Liver (tissue), 9 donors: ENCODE measurements around the gene RAB23. TPM values are rescaled to one million over a fixed set of nuclear protein-coding genes. Genes with fewer than 3 reads are reported as not detected.

Source experiments
- DNase-seq: peaks from one replicate; pipeline ENCODE4 v3.0.0-alpha.2; 2017; ENCODE audit warnings: low spot score
- H3K27ac ChIP-seq, 2 donors: one replicate each; pipeline ENCODE4 v1.7.0; 2013; ENCODE audit warnings: inconsistent platforms in 2 of 2, low read length in 2 of 2, control low read depth in 1 of 2, low read depth in 1 of 2, mild to moderate bottlenecking in 1 of 2
- H3K27me3 ChIP-seq, 4 donors: one replicate each; pipeline versions ENCODE4 v1.6.1 to v1.7.0; 2013; ENCODE audit warnings: low read length in 3 of 4, inconsistent platforms in 1 of 4, mild to moderate bottlenecking in 1 of 4, moderate library complexity in 1 of 4; ENCODE audit not compliant: control insufficient read depth in 4 of 4, insufficient read depth in 4 of 4
- H3K36me3 ChIP-seq, 4 donors: one replicate each; pipeline versions ENCODE4 v1.6.1 to v1.7.0; 2013; ENCODE audit warnings: low read length in 3 of 4, mild to moderate bottlenecking in 3 of 4, low read depth in 1 of 4, moderate library complexity in 1 of 4; ENCODE audit not compliant: control insufficient read depth in 4 of 4, insufficient read depth in 3 of 4
- H3K4me1 ChIP-seq, 4 donors: one replicate each; pipeline versions ENCODE4 v1.6.1 to v1.7.0; 2013; ENCODE audit warnings: low read length in 3 of 4, mild to moderate bottlenecking in 3 of 4, moderate library complexity in 1 of 4; ENCODE audit not compliant: control insufficient read depth in 4 of 4, insufficient read depth in 4 of 4
- H3K4me3 ChIP-seq, 3 donors: one replicate each; pipeline versions ENCODE4 v1.6.1 to v1.7.0; 2013; ENCODE audit warnings: low read length in 3 of 3, control low read depth in 1 of 3, low read depth in 1 of 3, mild to moderate bottlenecking in 1 of 3
- H3K9ac ChIP-seq, 2 donors: one replicate each; pipeline ENCODE4 v1.7.0; 2013; ENCODE audit warnings: low read length in 2 of 2, mild to moderate bottlenecking in 2 of 2, moderate library complexity in 2 of 2, control low read depth in 1 of 2, low read depth in 1 of 2
- H3K9me3 ChIP-seq, 4 donors: one replicate each; pipeline versions ENCODE4 v1.6.1 to v1.7.0; 2013; ENCODE audit warnings: low read length in 3 of 4; ENCODE audit not compliant: control insufficient read depth in 4 of 4
- EGR1 ChIP-seq, 2 donors: IDR thresholded peaks; 2 replicates each; pipeline ENCODE4 v1.6.1; 2016 to 2018; ENCODE audit warnings: antibody characterized with exemption in 2 of 2, low read depth in 2 of 2
- HNF4G ChIP-seq: IDR thresholded peaks from 2 replicates; pipeline ENCODE4 v1.6.1; 2016; ENCODE audit warnings: antibody characterized with exemption
- JUND ChIP-seq, 2 donors: IDR thresholded peaks; 2 replicates each; pipeline ENCODE4 v1.6.1; 2016; ENCODE audit warnings: antibody characterized with exemption in 2 of 2
- NR2F2 ChIP-seq: IDR thresholded peaks from 2 replicates; pipeline ENCODE4 v1.6.1; 2016; ENCODE audit warnings: antibody characterized with exemption
- WGBS: extraction: QIAGEN DNeasy Blood & Tissue Kit; methylation state at CpG from one replicate; pipeline ENCODE4 v1.1.7; 2013; 5-methylcytosine and 5-hydroxymethylcytosine counted together
- polyA plus RNA-seq, 2 donors: library from polyadenylated mRNA; stranded (reverse) in 1 of 2; unstranded in 1 of 2; fragments of 200-250 nt in 1 of 2; fragments of >200 nt in 1 of 2; fragmentation: Nextera tagmentation in 1 of 2; extraction: Ambion mirVana in 1 of 2; gene quantifications; one replicate each; pipeline versions ENCODE4 v1.2.1 to v1.2.3, GENCODE V29; 2013 to 2015
- total RNA-seq, 2 donors: library from RNA; depleted of rRNA; stranded (reverse); fragments of >200 nt; gene quantifications; one replicate each; pipeline ENCODE4 v1.2.3, GENCODE V29; 2014
- TF ChIP-seq, protein P1 (sequence below): IDR thresholded peaks from 2 replicates; pipeline ENCODE4 v1.6.1; 2016; ENCODE audit warnings: antibody characterized with exemption, mild to moderate bottlenecking
- TF ChIP-seq, protein P2 (sequence below): fragments of 150-350 bp; IDR thresholded peaks from 2 replicates; pipeline ENCODE4 v1.5.1; 2017; ENCODE audit warnings: improper control_type of control experiment, low read depth, low read length; ENCODE audit not compliant: missing input control
- TF ChIP-seq, protein P3 (sequence below): IDR thresholded peaks from 2 replicates; pipeline ENCODE4 v1.6.1; 2016; ENCODE audit warnings: antibody characterized with exemption
- TF ChIP-seq, protein P4 (sequence below): IDR thresholded peaks from 2 replicates; pipeline ENCODE4 v1.6.1; 2016; ENCODE audit warnings: antibody characterized with exemption
- donor health status: healthy.
- donor health status: healthy.
- donor health status: healthy.
- donor health status: healthy.
- donor health status: healthy.

The RAB23 gene
- total and polyA plus RNA-seq, 4 donors: 0.60 to 4.3 (median 2.4) TPM

DNA sequence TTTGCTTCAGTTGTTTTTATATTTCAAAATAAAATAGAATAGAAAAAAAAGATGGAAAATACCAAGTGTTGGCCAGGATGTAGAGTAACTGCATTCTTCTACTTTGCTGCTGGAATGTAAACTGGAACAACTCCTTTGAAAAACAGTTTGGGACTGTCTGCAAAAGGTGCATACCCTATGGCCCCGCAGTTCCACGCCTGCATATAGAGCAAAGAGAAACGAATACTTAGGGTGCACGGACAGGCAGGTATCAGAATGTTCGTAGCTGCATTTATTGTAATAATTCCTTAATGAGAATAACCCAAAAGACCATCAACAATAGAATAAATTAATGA is 603 bp upstream of the RAB23 start:
- peak overlapping the region; percentile 89 to 98 (median 92) for H3K4me3 ChIP-seq
- no peak for DNase-seq
- WGBS: 13% methylated on average over 5 of the region's 5 CpGs
- no peaks in the 10 kb centered on the region for H3K36me3 ChIP-seq
- no peaks in the 10 kb centered on the region for H3K27me3 ChIP-seq
- H3K9ac ChIP-seq: peak overlapping the region in 1 of 2 donors; percentile 33
- peaks cover 2 to 13% (median 8%) of the 10 kb centered on the region in 4 donors for H3K4me1 ChIP-seq
- no peak overlapping the region for H3K27ac ChIP-seq
- no peaks in the 10 kb centered on the region for H3K9me3 ChIP-seq
- TF ChIP-seq, protein P1, sequence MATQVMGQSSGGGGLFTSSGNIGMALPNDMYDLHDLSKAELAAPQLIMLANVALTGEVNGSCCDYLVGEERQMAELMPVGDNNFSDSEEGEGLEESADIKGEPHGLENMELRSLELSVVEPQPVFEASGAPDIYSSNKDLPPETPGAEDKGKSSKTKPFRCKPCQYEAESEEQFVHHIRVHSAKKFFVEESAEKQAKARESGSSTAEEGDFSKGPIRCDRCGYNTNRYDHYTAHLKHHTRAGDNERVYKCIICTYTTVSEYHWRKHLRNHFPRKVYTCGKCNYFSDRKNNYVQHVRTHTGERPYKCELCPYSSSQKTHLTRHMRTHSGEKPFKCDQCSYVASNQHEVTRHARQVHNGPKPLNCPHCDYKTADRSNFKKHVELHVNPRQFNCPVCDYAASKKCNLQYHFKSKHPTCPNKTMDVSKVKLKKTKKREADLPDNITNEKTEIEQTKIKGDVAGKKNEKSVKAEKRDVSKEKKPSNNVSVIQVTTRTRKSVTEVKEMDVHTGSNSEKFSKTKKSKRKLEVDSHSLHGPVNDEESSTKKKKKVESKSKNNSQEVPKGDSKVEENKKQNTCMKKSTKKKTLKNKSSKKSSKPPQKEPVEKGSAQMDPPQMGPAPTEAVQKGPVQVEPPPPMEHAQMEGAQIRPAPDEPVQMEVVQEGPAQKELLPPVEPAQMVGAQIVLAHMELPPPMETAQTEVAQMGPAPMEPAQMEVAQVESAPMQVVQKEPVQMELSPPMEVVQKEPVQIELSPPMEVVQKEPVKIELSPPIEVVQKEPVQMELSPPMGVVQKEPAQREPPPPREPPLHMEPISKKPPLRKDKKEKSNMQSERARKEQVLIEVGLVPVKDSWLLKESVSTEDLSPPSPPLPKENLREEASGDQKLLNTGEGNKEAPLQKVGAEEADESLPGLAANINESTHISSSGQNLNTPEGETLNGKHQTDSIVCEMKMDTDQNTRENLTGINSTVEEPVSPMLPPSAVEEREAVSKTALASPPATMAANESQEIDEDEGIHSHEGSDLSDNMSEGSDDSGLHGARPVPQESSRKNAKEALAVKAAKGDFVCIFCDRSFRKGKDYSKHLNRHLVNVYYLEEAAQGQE: no peak

DNA sequence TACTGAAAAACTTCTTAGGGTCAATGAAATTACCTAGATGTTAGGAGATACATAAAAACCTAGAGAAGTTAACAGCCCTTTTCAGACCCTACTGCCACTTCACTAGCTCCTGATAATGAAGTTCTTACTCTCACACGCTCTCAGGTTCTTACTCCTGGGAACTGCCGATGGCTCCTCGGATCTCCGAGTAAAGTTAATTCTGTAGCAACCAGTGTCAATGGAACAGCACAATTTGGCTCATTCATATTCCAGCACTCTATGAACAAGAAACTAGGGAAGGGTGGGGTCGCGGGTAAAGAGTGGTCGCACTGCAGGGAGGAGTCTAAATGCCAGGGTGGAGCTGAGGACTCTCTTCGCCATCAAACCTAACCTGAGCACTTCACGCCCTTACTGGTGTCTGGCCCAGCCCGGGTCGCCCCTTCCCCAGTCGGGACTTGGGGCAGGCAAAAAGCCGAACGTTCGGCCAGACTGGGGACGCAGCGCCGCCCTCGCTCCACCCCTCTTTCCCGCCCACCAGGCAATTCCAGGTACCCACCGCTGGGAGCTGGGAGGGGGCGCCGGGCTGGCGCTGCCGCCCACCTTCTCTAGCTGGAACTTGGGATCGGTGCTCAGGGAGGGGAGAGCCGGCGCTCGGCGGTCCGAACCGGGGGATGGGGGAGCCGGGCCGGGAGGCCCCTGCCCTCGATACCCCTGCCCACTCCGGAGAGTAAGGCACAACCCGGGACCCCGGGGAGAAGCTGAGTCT is 744 bp downstream of the RAB23 start:
- Histone ChIP-seq H3K27me3 (no peaks in the 10 kb centered on the region), H3K36me3 (no peaks in the 10 kb centered on the region), H3K4me1 (peaks cover 2 to 13% (median 8%) of the 10 kb centered on the region in 4 donors), H3K4me3 (peak overlapping the region; percentile 89 to 98 (median 92)), H3K9me3 (no peaks in the 10 kb centered on the region), H3K9ac (peak overlapping the region; percentile 3 to 76), H3K27ac (peak overlapping the region; percentile 46 to 74)
- under 1% methylated on average over 38 of the region's 38 CpGs for WGBS
- DNase-seq: peak; percentile 66
- TF ChIP-seq EGR1 (IDR thresholded peaks at IDR 0.05; ENCODE audit: low read depth in 2 of 2) (no peak), NR2F2 (no peak)
- TF ChIP-seq, protein P2, sequence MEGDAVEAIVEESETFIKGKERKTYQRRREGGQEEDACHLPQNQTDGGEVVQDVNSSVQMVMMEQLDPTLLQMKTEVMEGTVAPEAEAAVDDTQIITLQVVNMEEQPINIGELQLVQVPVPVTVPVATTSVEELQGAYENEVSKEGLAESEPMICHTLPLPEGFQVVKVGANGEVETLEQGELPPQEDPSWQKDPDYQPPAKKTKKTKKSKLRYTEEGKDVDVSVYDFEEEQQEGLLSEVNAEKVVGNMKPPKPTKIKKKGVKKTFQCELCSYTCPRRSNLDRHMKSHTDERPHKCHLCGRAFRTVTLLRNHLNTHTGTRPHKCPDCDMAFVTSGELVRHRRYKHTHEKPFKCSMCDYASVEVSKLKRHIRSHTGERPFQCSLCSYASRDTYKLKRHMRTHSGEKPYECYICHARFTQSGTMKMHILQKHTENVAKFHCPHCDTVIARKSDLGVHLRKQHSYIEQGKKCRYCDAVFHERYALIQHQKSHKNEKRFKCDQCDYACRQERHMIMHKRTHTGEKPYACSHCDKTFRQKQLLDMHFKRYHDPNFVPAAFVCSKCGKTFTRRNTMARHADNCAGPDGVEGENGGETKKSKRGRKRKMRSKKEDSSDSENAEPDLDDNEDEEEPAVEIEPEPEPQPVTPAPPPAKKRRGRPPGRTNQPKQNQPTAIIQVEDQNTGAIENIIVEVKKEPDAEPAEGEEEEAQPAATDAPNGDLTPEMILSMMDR: peak; percentile 28

DNA sequence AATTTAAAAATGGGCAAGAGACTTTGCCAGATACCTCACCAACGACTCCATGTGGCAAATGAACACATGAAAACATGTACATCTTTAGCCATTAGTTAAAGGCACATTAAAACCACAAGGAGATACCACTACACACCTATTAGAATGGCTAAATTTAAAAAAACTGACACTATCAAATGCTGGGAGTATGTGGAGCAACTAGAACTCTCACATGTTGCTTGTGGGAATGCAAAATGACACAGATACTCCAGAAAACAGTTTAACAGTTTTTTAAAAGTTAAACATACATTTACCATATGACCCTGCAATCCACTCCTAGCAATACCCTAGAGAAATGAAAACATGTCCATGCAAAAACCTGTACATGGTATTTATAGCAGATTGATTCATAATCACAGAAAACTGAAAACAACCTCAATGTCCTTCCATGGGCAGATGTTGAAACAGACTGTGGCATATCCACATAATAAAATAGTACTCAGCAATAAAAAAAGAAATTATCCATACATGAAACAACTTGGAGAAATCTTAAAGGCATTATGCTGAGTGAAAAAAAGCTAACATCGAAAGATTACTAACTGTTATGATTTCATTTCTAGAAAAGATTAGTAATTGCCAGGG is 1.9 kb downstream of the RAB23 start:
- no peaks in the 10 kb centered on the region for H3K27me3 ChIP-seq
- TF ChIP-seq HNF4G (no peak), JUND (IDR thresholded peaks at IDR 0.05) (no peak), NR2F2 (no peak)
- TF ChIP-seq, protein P2: no peak
- TF ChIP-seq, protein P3, sequence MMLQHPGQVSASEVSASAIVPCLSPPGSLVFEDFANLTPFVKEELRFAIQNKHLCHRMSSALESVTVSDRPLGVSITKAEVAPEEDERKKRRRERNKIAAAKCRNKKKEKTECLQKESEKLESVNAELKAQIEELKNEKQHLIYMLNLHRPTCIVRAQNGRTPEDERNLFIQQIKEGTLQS: no peak
- TF ChIP-seq, protein P4, sequence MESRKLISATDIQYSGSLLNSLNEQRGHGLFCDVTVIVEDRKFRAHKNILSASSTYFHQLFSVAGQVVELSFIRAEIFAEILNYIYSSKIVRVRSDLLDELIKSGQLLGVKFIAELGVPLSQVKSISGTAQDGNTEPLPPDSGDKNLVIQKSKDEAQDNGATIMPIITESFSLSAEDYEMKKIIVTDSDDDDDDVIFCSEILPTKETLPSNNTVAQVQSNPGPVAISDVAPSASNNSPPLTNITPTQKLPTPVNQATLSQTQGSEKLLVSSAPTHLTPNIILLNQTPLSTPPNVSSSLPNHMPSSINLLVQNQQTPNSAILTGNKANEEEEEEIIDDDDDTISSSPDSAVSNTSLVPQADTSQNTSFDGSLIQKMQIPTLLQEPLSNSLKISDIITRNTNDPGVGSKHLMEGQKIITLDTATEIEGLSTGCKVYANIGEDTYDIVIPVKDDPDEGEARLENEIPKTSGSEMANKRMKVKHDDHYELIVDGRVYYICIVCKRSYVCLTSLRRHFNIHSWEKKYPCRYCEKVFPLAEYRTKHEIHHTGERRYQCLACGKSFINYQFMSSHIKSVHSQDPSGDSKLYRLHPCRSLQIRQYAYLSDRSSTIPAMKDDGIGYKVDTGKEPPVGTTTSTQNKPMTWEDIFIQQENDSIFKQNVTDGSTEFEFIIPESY: no peak
- peaks cover 2 to 13% (median 8%) of the 10 kb centered on the region in 4 donors for H3K4me1 ChIP-seq
- DNase-seq: no peak
- no peak overlapping the region for H3K27ac ChIP-seq
- H3K36me3 ChIP-seq: no peaks in the 10 kb centered on the region
- H3K9me3 ChIP-seq: no peaks in the 10 kb centered on the region
- no peak overlapping the region for H3K9ac ChIP-seq
- H3K4me3 ChIP-seq: no peak overlapping the region
- WGBS: 93% methylated on average over 2 of the region's 2 CpGs
